Astrocyte of the spinal cord (primary cell): ENCODE data around the gene BNC2.
A peak's percentile ranks its signal among the peaks of the same experiment; 100 is the strongest.

Source experiments
- DNase-seq: peaks from one replicate; pipeline ENCODE4 v3.0.0; 2011; ENCODE audit warnings: low read depth, low spot score
- H3K4me3 ChIP-seq: 2 replicates; pipeline ENCODE4 v1.5.1; 2011; ENCODE audit warnings: low read depth, mild to moderate bottlenecking, low read length, moderate library complexity
- in situ Hi-C: cut with HindIII; loops from 2 replicates; pipeline ENCODE4 v1.10.0; 2017; ENCODE audit warnings: low sequenced_read_pairs
- TF ChIP-seq, protein P1 (sequence below): IDR thresholded peaks from 2 replicates; pipeline ENCODE4 v1.5.1; 2012; ENCODE audit warnings: low read depth, mild to moderate bottlenecking, low read length, inconsistent platforms

Gene BNC2

DNA sequence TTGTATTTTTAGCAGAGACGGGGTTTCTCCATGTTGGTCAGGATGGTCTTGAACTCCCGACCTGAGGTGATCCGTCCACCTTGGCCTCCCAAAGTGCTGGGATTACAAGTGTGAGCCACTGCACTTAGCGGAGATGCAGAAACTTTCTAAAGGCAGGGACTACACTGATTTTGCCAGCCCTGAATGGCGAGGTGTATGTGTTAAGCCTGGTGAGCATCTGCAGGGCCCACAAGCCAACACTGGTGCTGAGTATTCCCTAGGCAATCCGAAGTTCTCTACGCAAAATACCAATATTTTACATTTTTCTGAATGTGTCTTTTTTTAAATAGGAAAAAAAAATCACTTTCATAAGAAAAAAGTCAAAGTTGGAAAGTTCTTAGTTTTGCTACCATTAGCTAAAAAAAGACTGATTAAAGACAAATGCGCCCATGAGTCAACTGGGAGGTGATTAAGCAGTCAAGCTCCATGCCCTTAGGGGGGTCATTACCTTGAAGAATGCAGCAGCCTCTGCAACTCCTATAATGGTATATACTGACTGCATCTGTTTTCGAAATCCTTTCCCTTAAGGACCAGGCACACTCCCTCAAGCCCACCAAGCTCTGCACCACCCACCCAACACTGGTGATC, 502.8 kb downstream of the BNC2 start:
- TF ChIP-seq, protein P1, sequence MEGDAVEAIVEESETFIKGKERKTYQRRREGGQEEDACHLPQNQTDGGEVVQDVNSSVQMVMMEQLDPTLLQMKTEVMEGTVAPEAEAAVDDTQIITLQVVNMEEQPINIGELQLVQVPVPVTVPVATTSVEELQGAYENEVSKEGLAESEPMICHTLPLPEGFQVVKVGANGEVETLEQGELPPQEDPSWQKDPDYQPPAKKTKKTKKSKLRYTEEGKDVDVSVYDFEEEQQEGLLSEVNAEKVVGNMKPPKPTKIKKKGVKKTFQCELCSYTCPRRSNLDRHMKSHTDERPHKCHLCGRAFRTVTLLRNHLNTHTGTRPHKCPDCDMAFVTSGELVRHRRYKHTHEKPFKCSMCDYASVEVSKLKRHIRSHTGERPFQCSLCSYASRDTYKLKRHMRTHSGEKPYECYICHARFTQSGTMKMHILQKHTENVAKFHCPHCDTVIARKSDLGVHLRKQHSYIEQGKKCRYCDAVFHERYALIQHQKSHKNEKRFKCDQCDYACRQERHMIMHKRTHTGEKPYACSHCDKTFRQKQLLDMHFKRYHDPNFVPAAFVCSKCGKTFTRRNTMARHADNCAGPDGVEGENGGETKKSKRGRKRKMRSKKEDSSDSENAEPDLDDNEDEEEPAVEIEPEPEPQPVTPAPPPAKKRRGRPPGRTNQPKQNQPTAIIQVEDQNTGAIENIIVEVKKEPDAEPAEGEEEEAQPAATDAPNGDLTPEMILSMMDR: no peak
- in situ Hi-C loops: no loop called here
- no peak overlapping the region for H3K4me3 ChIP-seq
- peak; percentile 22 for DNase-seq

DNA sequence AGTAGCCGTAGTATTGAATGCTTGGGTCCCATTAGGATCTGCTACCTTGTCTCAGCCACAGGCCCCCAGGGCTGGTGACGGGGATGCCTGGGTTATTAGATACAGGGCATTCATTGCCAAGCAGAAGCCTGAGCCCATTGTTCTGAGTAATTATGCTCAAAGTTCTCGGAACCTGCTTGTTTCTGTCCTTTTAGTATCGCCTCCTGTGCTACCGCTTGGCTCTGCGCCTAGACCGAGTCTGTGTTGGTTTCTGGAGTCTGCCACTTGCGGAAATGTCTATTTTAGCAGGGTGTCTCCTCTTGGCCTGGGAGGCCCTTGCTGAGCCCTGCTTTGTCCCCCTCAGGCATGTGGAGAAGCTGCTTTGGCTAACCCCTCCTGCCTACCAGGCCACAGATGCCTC, 506.1 kb downstream of the BNC2 start:
- TF ChIP-seq, protein P1: no peak
- in situ Hi-C loops: no loop called here
- no peak overlapping the region for H3K4me3 ChIP-seq
- no peak for DNase-seq

DNA sequence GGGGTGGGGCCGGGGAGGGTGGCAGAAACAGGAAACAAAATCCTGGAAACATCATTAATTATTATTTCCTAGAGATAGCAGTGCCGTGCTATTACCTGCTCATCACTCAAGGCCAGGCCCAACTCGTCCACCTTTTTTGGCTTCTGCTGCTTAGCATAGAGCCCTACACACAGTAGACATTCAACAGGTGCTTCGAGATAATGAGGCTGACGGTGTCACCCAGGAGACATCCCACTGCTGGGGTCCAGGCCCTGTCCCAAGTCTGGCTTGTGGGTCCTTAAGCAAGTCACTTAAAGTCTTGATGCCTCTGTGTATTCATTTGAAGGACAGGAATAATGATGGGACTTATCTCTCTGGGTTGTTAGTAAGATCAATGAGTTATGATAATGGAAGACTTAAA, 506.6 kb downstream of the BNC2 start:
- TF ChIP-seq, protein P1: no peak
- DNase-seq: no peak
- no peak overlapping the region for H3K4me3 ChIP-seq
- in situ Hi-C loops: no loop called here

DNA sequence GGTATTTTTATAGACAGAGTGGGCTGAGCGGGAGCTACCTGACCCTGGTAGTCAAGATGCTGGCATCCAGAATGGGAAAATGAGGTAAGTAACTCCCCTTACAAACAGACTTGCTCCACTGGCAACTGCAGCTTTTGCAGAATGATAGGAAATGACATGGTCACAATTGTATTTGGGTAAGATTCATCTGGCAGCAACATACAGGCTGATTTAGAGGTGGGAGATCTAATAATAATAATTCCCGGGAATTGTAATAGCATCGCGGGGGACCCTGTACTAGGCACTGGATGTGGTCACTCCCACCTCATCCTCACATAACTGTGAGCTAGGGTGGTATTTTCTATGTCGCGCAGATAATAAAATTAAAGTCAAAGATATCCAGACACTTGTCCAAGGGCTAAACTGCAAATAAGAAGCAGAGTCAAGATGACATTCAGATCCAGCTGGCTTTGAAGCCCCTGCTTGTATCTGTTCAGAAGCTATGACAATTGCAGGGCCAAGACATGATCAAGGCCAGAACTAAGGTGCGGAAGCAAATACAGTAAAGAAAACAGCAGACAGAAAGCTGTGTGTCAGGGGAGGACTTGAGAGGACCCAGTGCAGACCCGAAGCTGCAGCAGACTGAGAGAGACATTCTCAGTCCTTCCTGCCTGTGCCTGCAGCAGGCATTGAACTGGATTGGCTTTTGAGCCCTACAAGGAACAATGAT, 507.2 kb downstream of the BNC2 start:
- no peak for DNase-seq
- no peak overlapping the region for H3K4me3 ChIP-seq
- TF ChIP-seq, protein P1: no peak
- in situ Hi-C loops: no loop called here

DNA sequence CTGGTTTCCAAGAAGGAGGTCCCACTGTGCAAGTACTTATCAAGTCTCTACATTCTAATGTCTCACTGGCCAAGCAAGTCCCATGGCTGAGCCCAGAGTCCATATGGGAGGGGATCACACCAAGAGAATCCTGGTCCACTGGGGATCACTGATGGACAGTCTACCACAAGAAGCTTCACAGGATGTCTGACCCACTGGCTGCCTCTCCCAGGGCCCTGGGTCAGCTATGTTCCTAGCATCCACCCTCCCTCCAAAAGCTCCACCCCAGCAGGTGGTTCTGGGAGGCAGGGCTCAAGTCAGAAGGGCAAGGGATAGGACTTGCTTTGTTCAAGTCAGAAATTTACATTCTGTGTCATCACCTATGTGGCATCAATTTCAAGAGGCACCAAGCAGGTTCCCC, 508.5 kb downstream of the BNC2 start:
- no peak overlapping the region for H3K4me3 ChIP-seq
- no peak for DNase-seq
- TF ChIP-seq, protein P1: no peak
- in situ Hi-C loops: no loop called here

DNA sequence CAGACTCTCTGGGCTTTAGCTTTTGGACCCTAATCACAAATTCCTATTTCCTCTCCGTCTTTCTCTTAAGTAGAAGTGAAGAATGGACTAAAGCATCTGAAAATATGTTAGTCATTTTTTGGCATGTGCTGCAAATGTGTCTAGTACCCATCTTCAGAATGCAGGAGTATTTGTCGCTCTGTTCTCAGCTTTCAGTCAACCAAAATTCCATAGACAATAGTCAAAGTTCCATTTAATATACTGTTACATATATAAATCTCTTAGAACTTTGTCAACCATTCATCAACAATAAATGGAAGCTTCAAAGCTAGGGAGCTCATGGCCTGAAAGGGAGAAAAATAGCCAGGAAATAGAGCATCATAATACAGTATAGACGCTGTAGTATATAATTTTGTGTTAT, 509.4 kb downstream of the BNC2 start:
- TF ChIP-seq, protein P1: no peak
- in situ Hi-C loops: no loop called here

More for the DNA sequence above, 509.4 kb downstream of the BNC2 start:
- no peak overlapping the region for H3K4me3 ChIP-seq
- no peak for DNase-seq
